K562 (cell line): ENCODE measurements around the gene CCR6. TPM values are rescaled to one million over a fixed set of nuclear protein-coding genes. Genes with fewer than 3 reads are reported as not detected.
A peak's percentile ranks its signal among the peaks of the same experiment; 100 is the strongest.

Source experiments
- BCOR ChIP-seq: fragments of 450-650 bp; IDR thresholded peaks from 2 replicates; pipeline ENCODE4 v1.6.1; 2016
- CHD4 ChIP-seq: fragments of 200-600 bp; sonication (generic); IDR thresholded peaks from 3 replicates; pipeline ENCODE4 v1.6.1; 2012; ENCODE audit warnings: low read depth, mild to moderate bottlenecking, mixed read lengths, low read length, inconsistent platforms; ENCODE audit not compliant: insufficient read depth, insufficient replicate concordance, poor library complexity, severe bottlenecking
- EWSR1 ChIP-seq: fragments of 450-650 bp; IDR thresholded peaks from 2 replicates; pipeline ENCODE4 v1.6.1; 2018; ENCODE audit warnings: borderline replicate concordance, mild to moderate bottlenecking, low read depth, moderate library complexity; ENCODE audit not compliant: partially characterized antibody
- FOS ChIP-seq: IDR thresholded peaks from 3 replicates; pipeline ENCODE4 v1.6.1; 2011; ENCODE audit not compliant: insufficient read length; ENCODE audit errors: extremely low read depth
- HLTF ChIP-seq: fragments of 450-650 bp; IDR thresholded peaks from 2 replicates; pipeline ENCODE4 v1.6.1; 2016
- HNRNPUL1 ChIP-seq: fragments of 200-400 bp; formaldehyde crosslinking; IDR thresholded peaks from 2 replicates; pipeline ENCODE4 v1.6.1; 2017; ENCODE audit warnings: low read length
- KAT7 ChIP-seq: sonication (generic); formaldehyde crosslinking; IDR thresholded peaks from 2 replicates; pipeline ENCODE4 v1.8.0; 2022; ENCODE audit warnings: missing genetic modification reagents, mild to moderate bottlenecking, borderline replicate concordance
- KLF10 ChIP-seq: fragments of 250-450 bp; sonication (Bioruptor Pico); IDR thresholded peaks from 2 replicates; pipeline ENCODE4 v1.6.1; 2021; ENCODE audit warnings: matching md5 sums
- MTA3 ChIP-seq: fragments of 450-650 bp; formaldehyde crosslinking; IDR thresholded peaks from 2 replicates; pipeline ENCODE4 v1.6.1; 2017; ENCODE audit warnings: mild to moderate bottlenecking, borderline replicate concordance
- NELFE ChIP-seq: IDR thresholded peaks from 2 replicates; pipeline ENCODE4 v1.6.1; 2011; ENCODE audit warnings: mild to moderate bottlenecking; ENCODE audit not compliant: insufficient read depth, insufficient read length
- NR2C2 ChIP-seq, 2 experiments: fragments of 200-800 bp in 1 of 2; sonication (Bioruptor generic) in 1 of 2; sonication (generic) in 1 of 2; formaldehyde crosslinking in 1 of 2; IDR thresholded peaks; 2 replicates each; pipeline versions ENCODE4 v1.6.1 to v1.8.0; 2016 to 2022; ENCODE audit warnings: mild to moderate bottlenecking in 1 of 2, missing compliant biosample characterization in 1 of 2, missing genetic modification characterization in 1 of 2, missing genetic modification reagents in 1 of 2
- OTX1 ChIP-seq: fragments of 450-650 bp; formaldehyde crosslinking; IDR thresholded peaks from 2 replicates; pipeline ENCODE4 v1.4.0; 2022; ENCODE audit warnings: mild to moderate bottlenecking
- PHB ChIP-seq: fragments of 250-450 bp; sonication (Bioruptor Pico); IDR thresholded peaks from 2 replicates; pipeline ENCODE4 v1.5.0; 2021
- PHF8 ChIP-seq: fragments of 200-600 bp; sonication (generic); IDR thresholded peaks from 2 replicates; pipeline ENCODE4 v1.6.1; 2012; ENCODE audit warnings: mixed run types, mild to moderate bottlenecking, inconsistent platforms, low read length, moderate library complexity, borderline replicate concordance
- SMARCE1 ChIP-seq: fragments of 450-650 bp; IDR thresholded peaks from 2 replicates; pipeline ENCODE4 v1.7.1; 2016; ENCODE audit warnings: mild to moderate bottlenecking
- ZC3H11A ChIP-seq: IDR thresholded peaks from 2 replicates; pipeline ENCODE4 v1.6.1; 2012; ENCODE audit warnings: low read depth, low read length, improper control_type of control experiment
- ZFX ChIP-seq: sonication (generic); formaldehyde crosslinking; IDR thresholded peaks from 2 replicates; pipeline ENCODE4 v1.8.0; 2022; ENCODE audit warnings: mild to moderate bottlenecking, missing genetic modification reagents, moderate library complexity
- ZNF133 ChIP-seq: fragments of 250-450 bp; sonication (Bioruptor Pico); IDR thresholded peaks from 2 replicates; pipeline ENCODE4 v1.4.0; 2020; ENCODE audit warnings: mild to moderate bottlenecking
- ZNF184 ChIP-seq: sonication (generic); formaldehyde crosslinking; IDR thresholded peaks from 2 replicates; pipeline ENCODE4 v1.5.0; 2020; ENCODE audit warnings: missing genetic modification reagents
- ZNF23 ChIP-seq: fragments of 250-450 bp; sonication (Bioruptor Pico); IDR thresholded peaks from 2 replicates; pipeline ENCODE4 v1.4.0; 2020; ENCODE audit warnings: mild to moderate bottlenecking
- ZNF354B ChIP-seq: fragments of 250-450 bp; sonication (Bioruptor Pico); IDR thresholded peaks from 2 replicates; pipeline ENCODE4 v1.4.0; 2020
- polyA plus RNA-seq, 8 experiments: library from polyadenylated mRNA; depleted of rRNA in 4 of 8; stranded (reverse) in 5 of 8; unstranded in 3 of 8; fragments of >200 nt; fragmentation: Nextera tagmentation in 2 of 8; fragmentation: Illumina TruSeq in 1 of 8; extraction: Ambion mirVana in 2 of 8; extraction: Trizol in 1 of 8; gene quantifications; 2 replicates each; pipeline versions ENCODE4 v1.2.1 to v1.2.3, GENCODE V29; 2011 to 2014; ENCODE audit warnings: inconsistent platforms in 1 of 8, missing spikeins in 1 of 8
- total RNA-seq, 7 experiments: library from RNA; depleted of rRNA in 6 of 7; stranded (reverse); fragments of >200 nt in 6 of 7; fragmentation: Illumina TruSeq in 2 of 7; extraction: Trizol in 2 of 7; gene quantifications; 2 replicates each; pipeline versions ENCODE4 v1.2.1 to v1.2.3, GENCODE V29; 2011 to 2021; ENCODE audit warnings: low replicate concordance in 1 of 7
- TF ChIP-seq, protein P1 (sequence below): IDR thresholded peaks from 2 replicates; pipeline ENCODE4 v1.6.1; 2014; ENCODE audit warnings: antibody characterized with exemption
- TF ChIP-seq, protein P2 (sequence below): fragments of 250-450 bp; sonication (Bioruptor Pico); IDR thresholded peaks from 2 replicates; pipeline ENCODE4 v1.6.1; 2021; ENCODE audit warnings: mild to moderate bottlenecking
- TF ChIP-seq, protein P3 (sequence below): fragments of 250-450 bp; sonication (Bioruptor Pico); IDR thresholded peaks from 2 replicates; pipeline ENCODE4 v1.8.0; 2021; ENCODE audit warnings: borderline replicate concordance, mild to moderate bottlenecking, moderate library complexity; ENCODE audit not compliant: poor library complexity, severe bottlenecking

CCR6 gene
- total and polyA plus RNA-seq, 9 of the 15 experiments (the other 6 are each of a cell fraction or from before 2014, with no cell fraction given), result not detected

DNA sequence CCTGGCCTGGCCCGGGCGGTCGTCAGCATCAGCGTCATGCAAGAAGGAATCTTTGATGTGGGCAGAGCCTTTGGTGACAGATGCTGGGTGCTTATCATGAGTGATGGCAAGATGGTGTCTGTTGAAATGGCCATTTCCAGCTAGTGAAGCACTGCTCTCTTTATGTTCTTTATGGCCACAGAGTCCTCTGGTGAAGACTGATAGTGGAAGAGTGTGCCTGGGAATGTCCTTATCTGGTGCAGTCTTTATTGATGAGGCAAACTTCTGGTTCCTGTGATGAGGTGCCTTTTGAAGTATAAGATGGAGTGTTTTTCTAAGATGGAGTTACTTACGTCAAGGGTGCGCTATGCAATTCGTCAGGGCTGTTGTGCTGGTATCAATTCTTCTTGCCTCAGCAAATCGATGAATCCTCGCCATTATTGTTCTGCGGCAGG, 22.6 kb upstream of the CCR6 start (continued):
- TF ChIP-seq NELFE, result no peak
- TF ChIP-seq CHD4, result no peak
- TF ChIP-seq ZNF133 (CRISPR knock-in tag), result no peak
- TF ChIP-seq HNRNPUL1, result no peak
- no peak for TF ChIP-seq OTX1 (CRISPR knock-in tag)
- TF ChIP-seq ZC3H11A, result no peak
- TF ChIP-seq HLTF, result no peak
- no peak for TF ChIP-seq PHF8
- TF ChIP-seq PHB, result no peak
- TF ChIP-seq, protein P1, sequence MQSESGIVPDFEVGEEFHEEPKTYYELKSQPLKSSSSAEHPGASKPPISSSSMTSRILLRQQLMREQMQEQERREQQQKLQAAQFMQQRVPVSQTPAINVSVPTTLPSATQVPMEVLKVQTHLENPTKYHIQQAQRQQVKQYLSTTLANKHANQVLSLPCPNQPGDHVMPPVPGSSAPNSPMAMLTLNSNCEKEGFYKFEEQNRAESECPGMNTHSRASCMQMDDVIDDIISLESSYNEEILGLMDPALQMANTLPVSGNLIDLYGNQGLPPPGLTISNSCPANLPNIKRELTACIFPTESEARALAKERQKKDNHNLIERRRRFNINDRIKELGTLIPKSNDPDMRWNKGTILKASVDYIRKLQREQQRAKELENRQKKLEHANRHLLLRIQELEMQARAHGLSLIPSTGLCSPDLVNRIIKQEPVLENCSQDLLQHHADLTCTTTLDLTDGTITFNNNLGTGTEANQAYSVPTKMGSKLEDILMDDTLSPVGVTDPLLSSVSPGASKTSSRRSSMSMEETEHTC, result no peak
- TF ChIP-seq, protein P2, sequence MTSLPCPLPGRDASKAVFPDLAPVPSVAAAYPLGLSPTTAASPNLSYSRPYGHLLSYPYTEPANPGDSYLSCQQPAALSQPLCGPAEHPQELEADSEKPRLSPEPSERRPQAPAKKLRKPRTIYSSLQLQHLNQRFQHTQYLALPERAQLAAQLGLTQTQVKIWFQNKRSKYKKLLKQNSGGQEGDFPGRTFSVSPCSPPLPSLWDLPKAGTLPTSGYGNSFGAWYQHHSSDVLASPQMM (CRISPR knock-in tag), result no peak
- no peak for TF ChIP-seq ZFX (CRISPR knock-in tag)
- no peak for TF ChIP-seq MTA3
- TF ChIP-seq ZNF354B (CRISPR knock-in tag), result no peak
- TF ChIP-seq KAT7 (CRISPR knock-in tag), result no peak
- TF ChIP-seq, protein P3, sequence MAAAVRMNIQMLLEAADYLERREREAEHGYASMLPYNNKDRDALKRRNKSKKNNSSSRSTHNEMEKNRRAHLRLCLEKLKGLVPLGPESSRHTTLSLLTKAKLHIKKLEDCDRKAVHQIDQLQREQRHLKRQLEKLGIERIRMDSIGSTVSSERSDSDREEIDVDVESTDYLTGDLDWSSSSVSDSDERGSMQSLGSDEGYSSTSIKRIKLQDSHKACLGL (CRISPR knock-in tag), result no peak
- 0 out of 2 replicates have a peak, but pooled peaks have one; percentile 21 for TF ChIP-seq SMARCE1
- no peak for TF ChIP-seq NR2C2 (CRISPR knock-in tag; IDR thresholded peaks at IDR 0.05)
- TF ChIP-seq NR2C2 (tag; IDR thresholded peaks at IDR 0.05), result no peak
- no peak for TF ChIP-seq FOS
- TF ChIP-seq ZNF23 (CRISPR knock-in tag), result no peak
- TF ChIP-seq EWSR1, result no peak
- no peak for TF ChIP-seq KLF10 (CRISPR knock-in tag)
- peak; percentile 60; the same call in 1 of the 2 replicates for TF ChIP-seq BCOR
- TF ChIP-seq ZNF184, result no peak
- TF ChIP-seq, all 486 proteins: peak for 88
